ENCODE data around the gene SMCO2.

SMCO2 gene

GRCh38 chr12:27451036-27451825 lies 4.7 kb downstream of the SMCO2 start:
- DNase-seq (ENCODE audit: extremely low read depth in 1 of 2, low read depth in 1 of 2) = no peak

- no peak for DNase-seq (ENCODE audit: extremely low read depth in 1 of 2, low read depth in 1 of 2)
Observed at GRCh38 chr12:27453421-27453820, 6.9 kb downstream of the SMCO2 start.

- DNase-seq (ENCODE audit: extremely low read depth in 1 of 2, low read depth in 1 of 2) = no peak
Observed at GRCh38 chr12:27455589-27455988, 9.1 kb downstream of the SMCO2 start.

- no peak for DNase-seq (ENCODE audit: extremely low read depth in 1 of 2, low read depth in 1 of 2)
Observed at GRCh38 chr12:27456618-27457017, 10.1 kb downstream of the SMCO2 start.

- peak in 1 of 2 donors; percentile 9 for DNase-seq (ENCODE audit: extremely low read depth in 1 of 2, low read depth in 1 of 2)
Observed at GRCh38 chr12:27460471-27460978, 14.0 kb downstream of the SMCO2 start.

GRCh38 chr12:27462151-27462694 lies 15.7 kb downstream of the SMCO2 start:
- no peak for DNase-seq (ENCODE audit: extremely low read depth in 1 of 2, low read depth in 1 of 2)

- DNase-seq (ENCODE audit: extremely low read depth in 1 of 2, low read depth in 1 of 2) = no peak
Observed at GRCh38 chr12:27462851-27463250, 16.3 kb downstream of the SMCO2 start.

- DNase-seq (ENCODE audit: extremely low read depth in 1 of 2, low read depth in 1 of 2) = no peak
Observed at GRCh38 chr12:27463511-27464219, 17.1 kb downstream of the SMCO2 start.

GRCh38 chr12:27464220-27464554 lies 17.7 kb downstream of the SMCO2 start:
- peak in 1 of 2 donors; percentile 38 for DNase-seq (ENCODE audit: extremely low read depth in 1 of 2, low read depth in 1 of 2)

- DNase-seq (ENCODE audit: extremely low read depth in 1 of 2, low read depth in 1 of 2) = no peak
Observed at GRCh38 chr12:27467641-27468040, 21.1 kb downstream of the SMCO2 start.

GRCh38 chr12:27468241-27468640 lies 21.7 kb downstream of the SMCO2 start:
- DNase-seq (ENCODE audit: extremely low read depth in 1 of 2, low read depth in 1 of 2) = no peak

- DNase-seq (ENCODE audit: extremely low read depth in 1 of 2, low read depth in 1 of 2) = no peak
Observed at GRCh38 chr12:27469176-27469736, 22.7 kb downstream of the SMCO2 start.

- no peak for DNase-seq (ENCODE audit: extremely low read depth in 1 of 2, low read depth in 1 of 2)
Observed at GRCh38 chr12:27472604-27473003, 26.1 kb downstream of the SMCO2 start.

- no peak for DNase-seq (ENCODE audit: extremely low read depth in 1 of 2, low read depth in 1 of 2)
Observed at GRCh38 chr12:27474344-27474743, 27.8 kb downstream of the SMCO2 start.

- no peak for DNase-seq (ENCODE audit: extremely low read depth in 1 of 2, low read depth in 1 of 2)
Observed at GRCh38 chr12:27477049-27477448, 30.5 kb downstream of the SMCO2 start.

GRCh38 chr12:27478949-27479348 lies 32.4 kb downstream of the SMCO2 start:
- DNase-seq (ENCODE audit: extremely low read depth in 1 of 2, low read depth in 1 of 2) = no peak

GRCh38 chr12:27480016-27480415 lies 33.5 kb downstream of the SMCO2 start:
- no peak for DNase-seq (ENCODE audit: extremely low read depth in 1 of 2, low read depth in 1 of 2)

- DNase-seq (ENCODE audit: extremely low read depth in 1 of 2, low read depth in 1 of 2) = no peak
Observed at GRCh38 chr12:27486961-27487360, 40.4 kb downstream of the SMCO2 start.

GRCh38 chr12:27488479-27488878 lies 41.9 kb downstream of the SMCO2 start:
- DNase-seq (ENCODE audit: extremely low read depth in 1 of 2, low read depth in 1 of 2) = no peak

- DNase-seq (ENCODE audit: extremely low read depth in 1 of 2, low read depth in 1 of 2) = no peak
Observed at GRCh38 chr12:27491226-27491625, 44.7 kb downstream of the SMCO2 start.

GRCh38 chr12:27493260-27493940 lies 46.9 kb downstream of the SMCO2 start:
- no peak for DNase-seq (ENCODE audit: extremely low read depth in 1 of 2, low read depth in 1 of 2)
